WI38 (cell line): ENCODE data around the gene ATE1.
"Not testable (repeated sequence)": the region's sequence is repeated elsewhere in the genome, so short reads cannot be mapped to it uniquely, and the experiment has no call there.

Experiments
- H3K4me3 ChIP-seq: 2 replicates; pipeline ENCODE4 v1.5.1; 2011; ENCODE audit warnings: low read depth, mild to moderate bottlenecking, control low read depth, low read length
- TF ChIP-seq, protein P1 (sequence below): IDR thresholded peaks from 2 replicates; pipeline ENCODE4 v1.5.1; 2012; ENCODE audit warnings: low read depth, mild to moderate bottlenecking, control low read depth, low read length

ATE1 gene

GRCh38 chr10:121947343-121948330 lies 19.8 kb upstream of the ATE1 start:
- TF ChIP-seq, protein P1, sequence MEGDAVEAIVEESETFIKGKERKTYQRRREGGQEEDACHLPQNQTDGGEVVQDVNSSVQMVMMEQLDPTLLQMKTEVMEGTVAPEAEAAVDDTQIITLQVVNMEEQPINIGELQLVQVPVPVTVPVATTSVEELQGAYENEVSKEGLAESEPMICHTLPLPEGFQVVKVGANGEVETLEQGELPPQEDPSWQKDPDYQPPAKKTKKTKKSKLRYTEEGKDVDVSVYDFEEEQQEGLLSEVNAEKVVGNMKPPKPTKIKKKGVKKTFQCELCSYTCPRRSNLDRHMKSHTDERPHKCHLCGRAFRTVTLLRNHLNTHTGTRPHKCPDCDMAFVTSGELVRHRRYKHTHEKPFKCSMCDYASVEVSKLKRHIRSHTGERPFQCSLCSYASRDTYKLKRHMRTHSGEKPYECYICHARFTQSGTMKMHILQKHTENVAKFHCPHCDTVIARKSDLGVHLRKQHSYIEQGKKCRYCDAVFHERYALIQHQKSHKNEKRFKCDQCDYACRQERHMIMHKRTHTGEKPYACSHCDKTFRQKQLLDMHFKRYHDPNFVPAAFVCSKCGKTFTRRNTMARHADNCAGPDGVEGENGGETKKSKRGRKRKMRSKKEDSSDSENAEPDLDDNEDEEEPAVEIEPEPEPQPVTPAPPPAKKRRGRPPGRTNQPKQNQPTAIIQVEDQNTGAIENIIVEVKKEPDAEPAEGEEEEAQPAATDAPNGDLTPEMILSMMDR = no peak
- H3K4me3 ChIP-seq = no peak overlapping the region

GRCh38 chr10:121942749-121943416 lies 15.1 kb upstream of the ATE1 start:
- TF ChIP-seq, protein P1 = no peak
- no peak overlapping the region for H3K4me3 ChIP-seq

GRCh38 chr10:121941532-121941931 lies 13.7 kb upstream of the ATE1 start:
- H3K4me3 ChIP-seq = no peak overlapping the region
- TF ChIP-seq, protein P1 = no peak

DNA sequence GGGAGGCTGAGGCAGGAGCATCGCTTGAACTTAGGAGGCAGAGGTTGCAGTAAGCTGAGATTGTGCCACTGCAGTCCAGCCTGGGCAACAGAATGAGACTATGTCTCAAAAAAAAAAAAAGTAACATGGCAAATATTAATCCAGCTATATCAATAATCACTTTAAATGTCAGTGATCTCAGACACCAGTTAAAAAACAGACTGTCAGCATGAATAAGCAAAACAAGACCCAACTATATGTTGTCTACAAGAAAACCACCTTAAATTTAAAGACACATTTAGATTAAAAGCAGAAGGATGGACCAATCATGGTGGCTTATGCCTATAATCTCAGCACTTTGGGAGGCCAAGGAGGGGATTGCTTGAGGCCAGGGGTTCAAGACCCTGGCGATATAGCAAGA lies 8.5 kb upstream of the ATE1 start:
- H3K4me3 ChIP-seq = no peak overlapping the region
- TF ChIP-seq, protein P1 = no peak

GRCh38 chr10:121935702-121936101 lies 7.9 kb upstream of the ATE1 start:
- TF ChIP-seq, protein P1 = no peak
- no peak overlapping the region for H3K4me3 ChIP-seq

GRCh38 chr10:121930268-121931085 lies 2.6 kb upstream of the ATE1 start:
- H3K4me3 ChIP-seq = not testable (repeated sequence)

DNA sequence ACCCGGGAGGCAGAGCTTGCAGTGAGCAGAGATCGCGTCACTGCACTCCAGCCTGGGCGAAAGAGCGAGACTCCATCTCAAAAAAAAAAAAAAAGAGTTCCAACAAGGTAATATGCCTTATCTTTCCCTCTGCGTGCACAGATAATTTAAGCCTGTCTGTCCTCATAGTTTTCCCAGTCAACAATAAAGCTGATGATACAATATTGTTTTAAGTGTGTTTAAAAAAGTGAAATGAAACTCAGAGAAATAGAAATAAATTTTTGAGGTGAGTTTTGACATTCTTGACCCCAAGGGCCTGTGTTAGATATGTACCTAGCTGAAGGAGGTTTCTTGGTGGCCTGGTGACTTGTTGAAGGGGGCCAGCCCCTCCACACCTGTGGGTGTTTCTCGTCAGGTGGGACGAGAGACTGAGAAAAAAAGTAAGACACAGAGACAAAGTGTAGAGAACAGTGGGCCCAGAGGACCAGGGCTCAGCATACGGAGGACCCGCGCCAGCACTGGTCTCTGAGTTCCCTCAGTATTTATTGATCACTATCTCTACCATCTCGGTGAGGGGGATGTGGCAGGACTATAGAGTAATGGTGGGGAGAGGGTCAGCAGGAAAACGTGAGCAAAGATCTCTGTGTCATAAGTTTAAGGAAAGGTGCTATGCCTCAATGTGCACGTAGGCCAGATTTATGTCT lies 1.9 kb upstream of the ATE1 start:
- not testable (repeated sequence) for H3K4me3 ChIP-seq
